WTC11 (cell line): ENCODE results near the gene ARL15. TPM values are rescaled to one million over a fixed set of nuclear protein-coding genes. Genes with fewer than 3 reads are reported as not detected.

Experiments used
- ATAC-seq: fragments of 200-7000 bp; cut with Tn5 transposase; 2 replicates; pipeline ENCODE4 v1.10.0; 2021; ENCODE audit warnings: mild to moderate bottlenecking, moderate library complexity
- CTCF ChIA-PET: fragments of 300-600 bp; sonication (Branson Sonifier 250); formaldehyde crosslinking; loops from one replicate; lab custom pipeline; 2021; ENCODE audit warnings: antibody characterized with exemption; lab: Charles Lee
- POLR2A ChIA-PET: fragments of 350-600 bp; sonication (Branson Sonifier 250); formaldehyde crosslinking; loops from one replicate; lab custom pipeline; 2021; ENCODE audit warnings: antibody characterized with exemption; lab: Charles Lee
- DNase-seq: peaks from one replicate; pipeline ENCODE4 v3.0.0; 2021; ENCODE audit warnings: low spot score
- H3K27ac Mint-ChIP-seq: 2 replicates; pipeline ENCODE4 v1.8.0; 2021; ENCODE audit warnings: mixed read lengths
- H3K27me3 Mint-ChIP-seq: 2 replicates; pipeline ENCODE4 v1.8.0; 2021; ENCODE audit warnings: low read depth, mild to moderate bottlenecking, moderate library complexity, mixed read lengths
- H3K36me3 Mint-ChIP-seq: 2 replicates; pipeline ENCODE4 v1.8.0; 2021; ENCODE audit warnings: mixed read lengths
- H3K4me1 Mint-ChIP-seq: 2 replicates; pipeline ENCODE4 v1.8.0; 2022; ENCODE audit warnings: mixed read lengths
- H3K4me3 Mint-ChIP-seq: 2 replicates; pipeline ENCODE4 v1.8.0; 2021; ENCODE audit warnings: mild to moderate bottlenecking, moderate library complexity, mixed read lengths
- H3K9me3 Mint-ChIP-seq: 2 replicates; pipeline ENCODE4 v1.8.0; 2021; ENCODE audit warnings: mixed read lengths
- AR ChIP-seq: fragments of 250-450 bp; sonication (Bioruptor Pico); IDR thresholded peaks from 2 replicates; pipeline ENCODE4 v1.9.0; 2021; ENCODE audit warnings: mild to moderate bottlenecking
- ARID4B ChIP-seq: sonication (generic); formaldehyde crosslinking; IDR thresholded peaks from 2 replicates; pipeline ENCODE4 v1.8.0; 2023; ENCODE audit warnings: missing genetic modification reagents, mild to moderate bottlenecking, borderline replicate concordance
- ATF6 ChIP-seq: sonication (generic); formaldehyde crosslinking; IDR thresholded peaks from 2 replicates; pipeline ENCODE4 v1.8.1; 2023; ENCODE audit warnings: mild to moderate bottlenecking, missing genetic modification reagents
- FOXK1 ChIP-seq: sonication (generic); formaldehyde crosslinking; IDR thresholded peaks from 2 replicates; pipeline ENCODE4 v1.8.0; 2022; ENCODE audit warnings: mild to moderate bottlenecking, moderate library complexity, missing genetic modification reagents
- IRF2 ChIP-seq: sonication (generic); formaldehyde crosslinking; IDR thresholded peaks from 2 replicates; pipeline ENCODE4 v1.8.0; 2022; ENCODE audit warnings: low read depth, missing genetic modification reagents, borderline replicate concordance
- JAZF1 ChIP-seq: fragments of 250-450 bp; sonication (Bioruptor Pico); IDR thresholded peaks from 2 replicates; pipeline ENCODE4 v1.9.0; 2021; ENCODE audit warnings: moderate library complexity, mild to moderate bottlenecking, inconsistent platforms
- JUN ChIP-seq: sonication (generic); formaldehyde crosslinking; IDR thresholded peaks from 2 replicates; pipeline ENCODE4 v1.8.0; 2023; ENCODE audit warnings: mild to moderate bottlenecking, missing genetic modification reagents
- NFE2L1 ChIP-seq: sonication (generic); formaldehyde crosslinking; IDR thresholded peaks from 2 replicates; pipeline ENCODE4 v1.8.1; 2023; ENCODE audit warnings: missing genetic modification reagents
- NR1H2 ChIP-seq: sonication (generic); formaldehyde crosslinking; IDR thresholded peaks from 2 replicates; pipeline ENCODE4 v1.9.0; 2021; ENCODE audit warnings: mild to moderate bottlenecking, moderate library complexity, missing genetic modification reagents
- RORB ChIP-seq: fragments of 250-450 bp; sonication (Bioruptor Pico); IDR thresholded peaks from 2 replicates; pipeline ENCODE4 v1.9.0; 2021; ENCODE audit warnings: mild to moderate bottlenecking
- SMAD3 ChIP-seq: sonication (generic); formaldehyde crosslinking; IDR thresholded peaks from 2 replicates; pipeline ENCODE4 v1.8.0; 2022; ENCODE audit warnings: missing genetic modification reagents, mild to moderate bottlenecking, borderline replicate concordance
- SP1 ChIP-seq: sonication (generic); formaldehyde crosslinking; conservative IDR thresholded peaks from 2 replicates; pipeline ENCODE4 v1.8.1; 2022; ENCODE audit warnings: missing genetic modification reagents
- USF2 ChIP-seq: sonication (generic); formaldehyde crosslinking; IDR thresholded peaks from 2 replicates; pipeline ENCODE4 v1.8.1; 2023; ENCODE audit warnings: mild to moderate bottlenecking, missing genetic modification reagents, moderate library complexity
- ZNF396 ChIP-seq: fragments of 250-450 bp; sonication (Bioruptor Pico); IDR thresholded peaks from 2 replicates; pipeline ENCODE4 v1.8.0; 2021; ENCODE audit warnings: mild to moderate bottlenecking, moderate library complexity, borderline replicate concordance
- ZNF423 ChIP-seq: fragments of 250-450 bp; sonication (Bioruptor Pico); IDR thresholded peaks from 2 replicates; pipeline ENCODE4 v2.1.2; 2022; ENCODE audit warnings: mild to moderate bottlenecking, moderate library complexity
- total RNA-seq: library from RNA; stranded (reverse); gene quantifications from 3 replicates; pipeline ENCODE4 v1.2.3, GENCODE V29; 2021
- TF ChIP-seq, protein P1 (sequence below): sonication (generic); formaldehyde crosslinking; IDR thresholded peaks from 2 replicates; pipeline ENCODE4 v1.8.0; 2022; ENCODE audit warnings: missing genetic modification reagents

The ARL15 gene
- total RNA-seq, 1 experiment from 2014 or later, result 20.1 TPM

DNA sequence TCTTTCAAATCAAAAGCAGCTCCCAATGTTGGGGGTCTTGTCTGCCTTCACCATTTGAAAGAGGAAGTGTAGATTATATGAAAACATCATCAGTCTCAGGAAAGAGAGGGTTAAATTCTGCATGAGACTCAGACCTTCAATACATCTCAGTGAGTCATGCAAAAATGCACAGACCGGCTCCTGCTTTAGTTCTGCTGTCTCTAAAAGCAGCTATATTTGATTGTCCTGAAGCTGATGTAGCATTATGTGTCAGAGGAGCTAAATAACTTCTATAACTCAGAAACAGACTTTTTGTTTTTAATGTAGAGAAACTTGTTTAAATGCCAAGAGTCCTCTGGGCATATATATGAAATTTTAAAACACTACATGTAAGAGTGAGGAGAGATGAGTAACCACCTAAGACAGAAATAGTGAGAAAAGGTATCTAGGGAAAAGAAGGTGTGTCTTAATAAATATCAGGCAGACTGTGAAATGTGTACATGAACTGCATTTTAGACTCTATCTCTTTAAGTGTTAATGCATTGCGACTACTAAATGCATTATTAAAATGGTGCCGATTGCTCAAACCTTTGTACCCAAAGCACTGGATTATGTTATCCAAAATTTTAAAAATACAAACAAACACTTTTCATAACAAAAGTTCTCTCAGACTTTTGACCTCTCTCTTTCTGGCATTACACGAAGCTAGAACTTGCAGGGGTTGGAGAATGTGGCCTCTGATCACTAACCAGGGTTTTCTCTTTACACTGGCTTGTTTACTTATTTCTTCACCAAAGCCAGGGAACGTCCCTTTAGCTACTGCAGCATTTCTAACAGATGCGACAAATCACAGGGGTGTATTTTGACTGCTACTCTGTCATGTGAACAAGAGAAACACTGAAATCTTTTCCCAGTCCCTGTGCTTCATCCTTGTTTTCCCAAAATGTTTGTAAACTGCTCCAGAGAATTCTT lies 302.3 kb downstream of the ARL15 start (continued):
- TF ChIP-seq SMAD3 (CRISPR knock-in tag) (no peak), ZNF396 (no peak)

- TF ChIP-seq IRF2 (CRISPR knock-in tag) (no peak), ZNF423 (CRISPR knock-in tag) (no peak), FOXK1 (no peak), AR (CRISPR knock-in tag) (no peak), ARID4B (CRISPR knock-in tag) (no peak), JAZF1 (CRISPR knock-in tag) (no peak), USF2 (no peak), NR1H2 (CRISPR knock-in tag) (no peak), RORB (CRISPR knock-in tag) (no peak), JUN (no peak), NFE2L1 (no peak), SP1 (CRISPR knock-in tag) (no peak), ATF6 (CRISPR knock-in tag) (no peak)
- TF ChIP-seq, protein P1, sequence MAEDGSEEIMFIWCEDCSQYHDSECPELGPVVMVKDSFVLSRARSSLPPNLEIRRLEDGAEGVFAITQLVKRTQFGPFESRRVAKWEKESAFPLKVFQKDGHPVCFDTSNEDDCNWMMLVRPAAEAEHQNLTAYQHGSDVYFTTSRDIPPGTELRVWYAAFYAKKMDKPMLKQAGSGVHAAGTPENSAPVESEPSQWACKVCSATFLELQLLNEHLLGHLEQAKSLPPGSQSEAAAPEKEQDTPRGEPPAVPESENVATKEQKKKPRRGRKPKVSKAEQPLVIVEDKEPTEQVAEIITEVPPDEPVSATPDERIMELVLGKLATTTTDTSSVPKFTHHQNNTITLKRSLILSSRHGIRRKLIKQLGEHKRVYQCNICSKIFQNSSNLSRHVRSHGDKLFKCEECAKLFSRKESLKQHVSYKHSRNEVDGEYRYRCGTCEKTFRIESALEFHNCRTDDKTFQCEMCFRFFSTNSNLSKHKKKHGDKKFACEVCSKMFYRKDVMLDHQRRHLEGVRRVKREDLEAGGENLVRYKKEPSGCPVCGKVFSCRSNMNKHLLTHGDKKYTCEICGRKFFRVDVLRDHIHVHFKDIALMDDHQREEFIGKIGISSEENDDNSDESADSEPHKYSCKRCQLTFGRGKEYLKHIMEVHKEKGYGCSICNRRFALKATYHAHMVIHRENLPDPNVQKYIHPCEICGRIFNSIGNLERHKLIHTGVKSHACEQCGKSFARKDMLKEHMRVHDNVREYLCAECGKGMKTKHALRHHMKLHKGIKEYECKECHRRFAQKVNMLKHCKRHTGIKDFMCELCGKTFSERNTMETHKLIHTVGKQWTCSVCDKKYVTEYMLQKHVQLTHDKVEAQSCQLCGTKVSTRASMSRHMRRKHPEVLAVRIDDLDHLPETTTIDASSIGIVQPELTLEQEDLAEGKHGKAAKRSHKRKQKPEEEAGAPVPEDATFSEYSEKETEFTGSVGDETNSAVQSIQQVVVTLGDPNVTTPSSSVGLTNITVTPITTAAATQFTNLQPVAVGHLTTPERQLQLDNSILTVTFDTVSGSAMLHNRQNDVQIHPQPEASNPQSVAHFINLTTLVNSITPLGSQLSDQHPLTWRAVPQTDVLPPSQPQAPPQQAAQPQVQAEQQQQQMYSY (CRISPR knock-in tag), result no peak
- TF ChIP-seq, all 79 proteins: peak for 0
- no peak for DNase-seq
- no peak for ATAC-seq
- no peaks in the 10 kb centered on the region for H3K9me3 Mint-ChIP-seq
- peaks cover 36% of the 10 kb centered on the region for H3K4me1 Mint-ChIP-seq
- H3K36me3 Mint-ChIP-seq, result no peaks in the 10 kb centered on the region
- CTCF ChIA-PET, result no interaction called here
- H3K27me3 Mint-ChIP-seq, result no peaks in the 10 kb centered on the region
- no peak overlapping the region for H3K27ac Mint-ChIP-seq
- POLR2A ChIA-PET, result no interaction called here
- no peak overlapping the region for H3K4me3 Mint-ChIP-seq
Measured at GRCh38 chr5:54004697-54005096, 305.7 kb downstream of the ARL15 start.
